ENCODE results near the gene TGM4.

DNA sequence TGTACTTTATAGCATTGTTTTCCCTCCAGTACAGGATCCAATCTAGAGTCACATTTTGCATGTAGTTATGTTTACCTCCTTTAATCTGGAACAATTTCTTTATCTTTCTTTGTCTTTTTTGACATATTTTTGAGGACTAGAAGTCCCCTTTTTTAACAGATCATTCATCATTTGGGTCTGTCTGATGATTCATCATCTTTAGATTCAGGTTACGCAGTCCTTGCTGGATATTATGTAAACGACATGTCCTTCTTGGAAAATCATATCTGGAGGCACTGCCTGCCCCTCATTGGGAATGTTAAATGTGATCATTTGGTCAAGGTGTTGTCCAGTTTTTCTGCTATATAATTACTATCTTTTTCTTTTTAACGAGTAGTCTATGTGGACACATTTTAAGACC is 18.3 kb downstream of the TGM4 start:
- TF ChIP-seq, protein P1, sequence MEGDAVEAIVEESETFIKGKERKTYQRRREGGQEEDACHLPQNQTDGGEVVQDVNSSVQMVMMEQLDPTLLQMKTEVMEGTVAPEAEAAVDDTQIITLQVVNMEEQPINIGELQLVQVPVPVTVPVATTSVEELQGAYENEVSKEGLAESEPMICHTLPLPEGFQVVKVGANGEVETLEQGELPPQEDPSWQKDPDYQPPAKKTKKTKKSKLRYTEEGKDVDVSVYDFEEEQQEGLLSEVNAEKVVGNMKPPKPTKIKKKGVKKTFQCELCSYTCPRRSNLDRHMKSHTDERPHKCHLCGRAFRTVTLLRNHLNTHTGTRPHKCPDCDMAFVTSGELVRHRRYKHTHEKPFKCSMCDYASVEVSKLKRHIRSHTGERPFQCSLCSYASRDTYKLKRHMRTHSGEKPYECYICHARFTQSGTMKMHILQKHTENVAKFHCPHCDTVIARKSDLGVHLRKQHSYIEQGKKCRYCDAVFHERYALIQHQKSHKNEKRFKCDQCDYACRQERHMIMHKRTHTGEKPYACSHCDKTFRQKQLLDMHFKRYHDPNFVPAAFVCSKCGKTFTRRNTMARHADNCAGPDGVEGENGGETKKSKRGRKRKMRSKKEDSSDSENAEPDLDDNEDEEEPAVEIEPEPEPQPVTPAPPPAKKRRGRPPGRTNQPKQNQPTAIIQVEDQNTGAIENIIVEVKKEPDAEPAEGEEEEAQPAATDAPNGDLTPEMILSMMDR (IDR thresholded peaks at IDR 0.05), result no peak
- TF ChIP-seq POLR2A (IDR thresholded peaks at IDR 0.05; ENCODE audit: low read depth) (no peak), POLR2AphosphoS5 (IDR thresholded peaks at IDR 0.05) (no peak), EP300 (IDR thresholded peaks at IDR 0.05) (no peak)

Data from esophagus muscularis mucosa (tissue), 4 donors.